HG02981 (cell line): ENCODE results near the gene ABHD15.

Experiments used
- ATAC-seq: cut with Tn5 transposase; IDR thresholded peaks from one replicate; pipeline ENCODE4 v1.9.1; 2021; ENCODE audit warnings: mild to moderate bottlenecking, moderate library complexity; ENCODE audit not compliant: unreplicated experiment

Gene ABHD15

GRCh38 chr17:29595107-29595942 lies 28.5 kb upstream of the ABHD15 start:
- no peak for ATAC-seq

GRCh38 chr17:29594519-29595090 lies 27.8 kb upstream of the ABHD15 start:
- ATAC-seq: no peak

- ATAC-seq: no peak
Observed at GRCh38 chr17:29593591-29594518, 27.0 kb upstream of the ABHD15 start.

- ATAC-seq: no peak
Observed at GRCh38 chr17:29592850-29593551, 26.2 kb upstream of the ABHD15 start, which contains the start of gene ANKRD13B. Gene ANKRD13B (plus strand): TSS chr17:29593132. CDS start chr17:29593622, 490 bp downstream.

- ATAC-seq: no peak
Observed at GRCh38 chr17:29591737-29592608, 25.1 kb upstream of the ABHD15 start.

- ATAC-seq: no peak
Observed at GRCh38 chr17:29591146-29591736, 24.4 kb upstream of the ABHD15 start.

- no peak for ATAC-seq
Observed at GRCh38 chr17:29590411-29591145, 23.7 kb upstream of the ABHD15 start.

GRCh38 chr17:29589524-29590410 lies 22.9 kb upstream of the ABHD15 start, which contains the start of gene GIT1:
Gene GIT1 (minus strand): TSS chr17:29589648. CDS start chr17:29589378, 270 bp downstream.
- ATAC-seq: peak; percentile 61

- peak; percentile 16 for ATAC-seq
Observed at GRCh38 chr17:29588562-29589411, 21.9 kb upstream of the ABHD15 start.

- no peak for ATAC-seq
Observed at GRCh38 chr17:29588017-29588561, 21.3 kb upstream of the ABHD15 start.

- ATAC-seq: no peak
Observed at GRCh38 chr17:29587591-29587990, 20.8 kb upstream of the ABHD15 start.

GRCh38 chr17:29586676-29587469 lies 20.0 kb upstream of the ABHD15 start:
- ATAC-seq: no peak

GRCh38 chr17:29585080-29585751 lies 18.4 kb upstream of the ABHD15 start:
- no peak for ATAC-seq

GRCh38 chr17:29584452-29585079 lies 17.7 kb upstream of the ABHD15 start:
- no peak for ATAC-seq
